ENCODE data around the gene PARD3.
"Not testable (repeated sequence)": the region's sequence is repeated elsewhere in the genome, so short reads cannot be mapped to it uniquely, and the experiment has no call there.

Gene PARD3

DNA sequence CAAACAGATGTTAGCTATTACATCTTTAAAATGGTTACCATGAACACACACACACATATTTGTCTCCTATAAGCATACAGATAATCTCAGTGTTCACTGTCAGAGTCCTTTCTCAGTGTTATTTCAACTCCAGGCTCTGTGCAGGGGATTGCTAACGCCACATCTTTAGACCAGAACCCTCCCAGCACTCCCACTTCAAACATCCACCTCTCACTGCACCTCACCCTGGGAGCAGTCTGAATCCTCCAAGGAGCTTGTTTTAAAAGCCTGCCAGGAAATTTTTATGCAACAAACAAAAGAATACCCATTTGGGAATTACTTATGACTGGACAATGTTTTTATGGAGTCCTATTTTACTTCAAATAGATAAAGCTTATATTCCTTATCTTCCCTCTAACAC is 107.4 kb downstream of the PARD3 start:
- H3K79me2 ChIP-seq: peaks cover 13% of the 10 kb centered on the region
- no peak overlapping the region for H2AFZ ChIP-seq
- H3K36me3 ChIP-seq (ENCODE audit: control insufficient read depth, insufficient read depth, low read length): no peaks in the 10 kb centered on the region
- no peak overlapping the region for H3K4me2 ChIP-seq (ENCODE audit: low read length)
- H3K27ac ChIP-seq: no peak overlapping the region
- H3K4me1 ChIP-seq: peaks cover 8% of the 10 kb centered on the region
- no peaks in the 10 kb centered on the region for H3K27me3 ChIP-seq (ENCODE audit: control insufficient read depth, insufficient read depth, low read length)
- H3K4me3 ChIP-seq (ENCODE audit: low read depth, low read length): no peak overlapping the region
- TF ChIP-seq CTCF (IDR thresholded peaks at IDR 0.05): no peak
- H3K9ac ChIP-seq: no peak overlapping the region
- H3K9me3 ChIP-seq (ENCODE audit: control insufficient read depth, low read length): no peaks in the 10 kb centered on the region

DNA sequence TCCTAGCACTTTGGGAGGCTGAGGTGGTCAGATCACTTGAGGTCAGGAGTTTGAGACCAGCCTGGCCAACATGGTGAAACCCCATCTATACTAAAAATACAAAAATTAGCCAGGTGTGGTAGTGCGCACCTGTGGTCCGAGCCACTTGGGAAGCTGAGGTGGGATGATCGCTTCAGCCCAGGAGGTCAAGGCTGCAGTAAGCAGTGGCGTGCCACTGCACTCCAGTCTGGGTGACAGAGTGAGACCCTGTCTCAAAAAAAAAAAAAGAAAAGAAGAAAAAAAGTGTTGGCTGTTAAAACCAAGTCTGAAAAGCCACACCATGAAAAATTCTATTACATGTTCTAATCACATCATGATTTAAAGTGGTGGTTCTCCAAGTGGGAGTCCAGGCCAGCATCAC is 108.1 kb downstream of the PARD3 start:
- H3K9ac ChIP-seq; H3K79me2 ChIP-seq; H3K4me2 ChIP-seq (ENCODE audit: low read length); H3K27me3 ChIP-seq (ENCODE audit: control insufficient read depth, insufficient read depth, low read length); H2AFZ ChIP-seq; H3K4me3 ChIP-seq (ENCODE audit: low read depth, low read length); H3K4me1 ChIP-seq; H3K36me3 ChIP-seq (ENCODE audit: control insufficient read depth, insufficient read depth, low read length); H3K27ac ChIP-seq; H3K9me3 ChIP-seq (ENCODE audit: control insufficient read depth, low read length): not testable (repeated sequence)

GRCh38 chr10:34706147-34706546 is 108.9 kb downstream of the PARD3 start:
- no peak overlapping the region for H3K9ac ChIP-seq

GRCh38 chr10:34705563-34705962 is 109.5 kb downstream of the PARD3 start:
- peaks cover 4% of the 10 kb centered on the region for H3K4me1 ChIP-seq
- H2AFZ ChIP-seq: no peak overlapping the region
- H3K79me2 ChIP-seq: peaks cover 7% of the 10 kb centered on the region
- H3K4me2 ChIP-seq (ENCODE audit: low read length): no peak overlapping the region
- H3K36me3 ChIP-seq (ENCODE audit: control insufficient read depth, insufficient read depth, low read length): no peaks in the 10 kb centered on the region
- H3K9me3 ChIP-seq (ENCODE audit: control insufficient read depth, low read length): no peaks in the 10 kb centered on the region
- no peak for TF ChIP-seq CTCF (IDR thresholded peaks at IDR 0.05)
- no peak overlapping the region for H3K27ac ChIP-seq
- H3K4me3 ChIP-seq (ENCODE audit: low read depth, low read length): no peak overlapping the region
- no peaks in the 10 kb centered on the region for H3K27me3 ChIP-seq (ENCODE audit: control insufficient read depth, insufficient read depth, low read length)
- H3K9ac ChIP-seq: no peak overlapping the region

More at GRCh38 chr10:34706147-34706546, 108.9 kb downstream of the PARD3 start:
- H3K79me2 ChIP-seq: peaks cover 7% of the 10 kb centered on the region
- H3K4me3 ChIP-seq (ENCODE audit: low read depth, low read length): no peak overlapping the region
- H2AFZ ChIP-seq: no peak overlapping the region
- H3K27me3 ChIP-seq (ENCODE audit: control insufficient read depth, insufficient read depth, low read length): no peaks in the 10 kb centered on the region
- peaks cover 4% of the 10 kb centered on the region for H3K4me1 ChIP-seq
- no peaks in the 10 kb centered on the region for H3K9me3 ChIP-seq (ENCODE audit: control insufficient read depth, low read length)
- no peak for TF ChIP-seq CTCF (IDR thresholded peaks at IDR 0.05)
- H3K36me3 ChIP-seq (ENCODE audit: control insufficient read depth, insufficient read depth, low read length): no peaks in the 10 kb centered on the region
- H3K27ac ChIP-seq: no peak overlapping the region
- H3K4me2 ChIP-seq (ENCODE audit: low read length): no peak overlapping the region

GRCh38 chr10:34704526-34705184 is 110.4 kb downstream of the PARD3 start:
- H3K9ac ChIP-seq: no peak overlapping the region
- no peaks in the 10 kb centered on the region for H3K9me3 ChIP-seq (ENCODE audit: control insufficient read depth, low read length)
- H3K4me3 ChIP-seq (ENCODE audit: low read depth, low read length): no peak overlapping the region
- H2AFZ ChIP-seq: no peak overlapping the region
- H3K4me2 ChIP-seq (ENCODE audit: low read length): peak overlapping the region; percentile 39
- H3K36me3 ChIP-seq (ENCODE audit: control insufficient read depth, insufficient read depth, low read length): no peaks in the 10 kb centered on the region
- no peak overlapping the region for H3K27ac ChIP-seq
- peaks cover 7% of the 10 kb centered on the region for H3K79me2 ChIP-seq
- no peak for TF ChIP-seq CTCF (IDR thresholded peaks at IDR 0.05)
- peaks cover 9% of the 10 kb centered on the region for H3K4me1 ChIP-seq
- no peaks in the 10 kb centered on the region for H3K27me3 ChIP-seq (ENCODE audit: control insufficient read depth, insufficient read depth, low read length)

Data from parathyroid adenoma (tissue), 2 donors.